H1 (cell line): ENCODE data around the gene AKR1C8. TPM values are rescaled to one million over a fixed set of nuclear protein-coding genes. Genes with fewer than 3 reads are reported as not detected.

ENCODE experiments used
- CTCF ChIA-PET: fragments of 300-600 bp; sonication (Branson Sonifier 250); formaldehyde crosslinking; loops from one replicate; lab custom pipeline; 2021; ENCODE audit not compliant: partially characterized antibody; lab: Charles Lee
- POLR2A ChIA-PET: fragments of 300-600 bp; sonication (Branson Sonifier 250); formaldehyde crosslinking; loops from one replicate; lab custom pipeline; 2021; ENCODE audit warnings: inconsistent platforms; ENCODE audit not compliant: partially characterized antibody; lab: Charles Lee
- DNase-seq, 2 experiments: peaks; one replicate each; pipeline versions ENCODE4 v3.0.0 to v3.0.0-alpha.2; 2010 to 2022; ENCODE audit warnings: low spot score in 2 of 2, low read depth in 1 of 2, mixed read lengths in 1 of 2
- FAIRE-seq: peaks from 2 replicates; lab custom pipeline; 2011; peaks lifted over from hg19 to GRCh38; lab: Jason Lieb, UNC
- H2AFZ ChIP-seq: 2 replicates; pipeline ENCODE4 v1.8.1; 2012; ENCODE audit warnings: low read length, inconsistent platforms
- H2AK5ac ChIP-seq: 2 replicates; pipeline ENCODE4 v1.6.1; 2013; ENCODE audit warnings: low read depth, low read length
- H2BK120ac ChIP-seq: replicated peaks from 2 replicates; pipeline ENCODE3; 2013; ENCODE audit warnings: low read depth, low read length, inconsistent platforms
- H2BK12ac ChIP-seq: 2 replicates; pipeline ENCODE4 v1.6.1; 2013; ENCODE audit warnings: low read depth, low read length
- H2BK15ac ChIP-seq: 2 replicates; pipeline ENCODE4 v1.6.1; 2013; ENCODE audit warnings: low read length
- H2BK20ac ChIP-seq: 2 replicates; pipeline ENCODE4 v1.6.1; 2013; ENCODE audit warnings: low read length
- H2BK5ac ChIP-seq: 2 replicates; pipeline ENCODE4 v1.6.1; 2013; ENCODE audit warnings: low read depth, low read length
- H3K14ac ChIP-seq: 2 replicates; pipeline ENCODE4 v1.6.1; 2013; ENCODE audit warnings: inconsistent platforms; ENCODE audit not compliant: insufficient read length
- H3K18ac ChIP-seq: 2 replicates; pipeline ENCODE4 v1.6.1; 2013; ENCODE audit warnings: low read length; ENCODE audit errors: extremely low read depth
- H3K23ac ChIP-seq: 2 replicates; pipeline ENCODE4 v1.6.1; 2013; ENCODE audit warnings: inconsistent platforms; ENCODE audit not compliant: insufficient read length
- H3K23me2 ChIP-seq: 2 replicates; pipeline ENCODE4 v1.6.1; 2013; ENCODE audit warnings: low read depth, low read length
- H3K27ac ChIP-seq: 2 replicates; pipeline ENCODE4 v1.6.1; 2011; ENCODE audit warnings: low read depth, low read length, inconsistent platforms
- H3K27me3 ChIP-seq, 4 experiments: replicated peaks in 1 of 4; 1 replicate in 1 of 4; 2 replicates in 3 of 4; pipeline versions ENCODE4 v1.6.1 to v1.8.1; 2011 to 2013; ENCODE audit warnings: low read length in 3 of 4, mild to moderate bottlenecking in 3 of 4, inconsistent platforms in 2 of 4, mixed read lengths in 2 of 4, moderate library complexity in 1 of 4; ENCODE audit not compliant: control insufficient read depth in 3 of 4, insufficient read depth in 3 of 4; ENCODE audit errors: extremely low read depth in 1 of 4
- H3K36me3 ChIP-seq, 4 experiments: 2 replicates each; pipeline versions ENCODE4 v1.6.1 to v1.8.1; 2011 to 2013; ENCODE audit warnings: mild to moderate bottlenecking in 4 of 4, low read length in 3 of 4, moderate library complexity in 2 of 4, control low read depth in 1 of 4, inconsistent platforms in 1 of 4; ENCODE audit not compliant: insufficient read depth in 4 of 4, control insufficient read depth in 2 of 4
- H3K4ac ChIP-seq: replicated peaks from 2 replicates; pipeline ENCODE3; 2013; ENCODE audit warnings: low read length, low read depth, mixed read lengths, inconsistent platforms; ENCODE audit not compliant: insufficient read length
- H3K4me1 ChIP-seq, 4 experiments: replicated peaks in 1 of 4; 1 replicate in 1 of 4; 2 replicates in 3 of 4; pipeline versions ENCODE4 v1.6.1 to v1.8.1; 2011 to 2013; ENCODE audit warnings: low read length in 3 of 4, inconsistent platforms in 2 of 4, mixed read lengths in 1 of 4; ENCODE audit not compliant: insufficient read depth in 4 of 4, control insufficient read depth in 3 of 4
- H3K4me2 ChIP-seq, 2 experiments: 2 replicates each; pipeline versions ENCODE4 v1.6.1 to v1.8.1; 2011 to 2013; ENCODE audit warnings: low read depth in 2 of 2, low read length in 2 of 2, control low read depth in 1 of 2, inconsistent platforms in 1 of 2, mild to moderate bottlenecking in 1 of 2; ENCODE audit not compliant: insufficient read depth in 1 of 2
- H3K4me3 ChIP-seq, 4 experiments: fragments of 200-600, 300-600 bp in 1 of 4; sonication (generic), shearing (Covaris generic), sonication (Bioruptor Twin) in 1 of 4; 2 replicates each; pipeline versions ENCODE4 v1.5.1 to v1.8.1; 2011 to 2016; ENCODE audit warnings: low read length in 4 of 4, low read depth in 3 of 4, control low read depth in 2 of 4, inconsistent platforms in 2 of 4, mild to moderate bottlenecking in 2 of 4, mixed read lengths in 1 of 4, moderate library complexity in 1 of 4; ENCODE audit not compliant: insufficient read depth in 2 of 4; ENCODE audit errors: extremely low read depth in 1 of 4
- H3K56ac ChIP-seq: replicated peaks from 2 replicates; pipeline ENCODE3; 2013; ENCODE audit warnings: low read depth, mild to moderate bottlenecking, mixed read lengths, low read length, inconsistent platforms; ENCODE audit not compliant: insufficient read length
- H3K79me1 ChIP-seq: 2 replicates; pipeline ENCODE4 v1.6.1; 2013; ENCODE audit warnings: low read depth, low read length, control low read depth
- H3K79me2 ChIP-seq, 2 experiments: 2 replicates each; pipeline versions ENCODE4 v1.6.1 to v1.8.1; 2012 to 2013; ENCODE audit warnings: low read length in 2 of 2, mild to moderate bottlenecking in 2 of 2, inconsistent platforms in 1 of 2; ENCODE audit not compliant: insufficient read depth in 2 of 2, control insufficient read depth in 1 of 2
- H3K9ac ChIP-seq, 4 experiments: replicated peaks in 1 of 4; 1 replicate in 1 of 4; 2 replicates in 3 of 4; pipeline versions ENCODE4 v1.6.1 to v1.8.1; 2011 to 2013; ENCODE audit warnings: low read depth in 3 of 4, low read length in 3 of 4, control low read depth in 2 of 4, mild to moderate bottlenecking in 2 of 4, moderate library complexity in 2 of 4, inconsistent platforms in 1 of 4; ENCODE audit errors: extremely low read depth in 1 of 4
- H3K9me3 ChIP-seq, 2 experiments: 2 replicates each; pipeline versions ENCODE4 v1.6.1 to v1.8.1; 2012 to 2013; ENCODE audit warnings: mild to moderate bottlenecking in 2 of 2, moderate library complexity in 2 of 2, control low read depth in 1 of 2, inconsistent platforms in 1 of 2, low read depth in 1 of 2, low read length in 1 of 2, mixed read lengths in 1 of 2; ENCODE audit not compliant: insufficient read depth in 2 of 2
- H4K20me1 ChIP-seq, 2 experiments: replicated peaks in 1 of 2; 2 replicates each; pipeline versions ENCODE3 to v1.8.1; 2011 to 2013; ENCODE audit warnings: inconsistent platforms in 2 of 2, low read length in 2 of 2, mild to moderate bottlenecking in 1 of 2; ENCODE audit not compliant: insufficient read depth in 2 of 2, control insufficient read depth in 1 of 2
- H4K5ac ChIP-seq: 2 replicates; pipeline ENCODE4 v1.6.1; 2013; ENCODE audit warnings: low read length, low read depth, mixed read lengths, inconsistent platforms; ENCODE audit not compliant: insufficient read length
- H4K8ac ChIP-seq: 2 replicates; pipeline ENCODE4 v1.8.0; 2013; ENCODE audit warnings: mild to moderate bottlenecking, moderate library complexity, low read length, inconsistent platforms; ENCODE audit not compliant: insufficient read depth; ENCODE audit errors: extremely low read depth
- H4K91ac ChIP-seq: replicated peaks from 2 replicates; pipeline ENCODE3; 2013; ENCODE audit warnings: low read length, mixed read lengths, inconsistent platforms; ENCODE audit not compliant: insufficient read length
- CTCF ChIP-seq, 3 experiments: IDR thresholded peaks; 1 replicate in 2 of 3; 2 replicates in 1 of 3; pipeline versions ENCODE4 v1.5.1 to v1.6.1; 2011; ENCODE audit warnings: low read length in 3 of 3, mild to moderate bottlenecking in 3 of 3, inconsistent platforms in 2 of 3, low read depth in 1 of 3, moderate library complexity in 1 of 3; ENCODE audit not compliant: insufficient read depth in 1 of 3; ENCODE audit errors: control extremely low read depth in 1 of 3
- GABPA ChIP-seq: IDR thresholded peaks from 2 replicates; pipeline ENCODE4 v1.6.1; 2011; ENCODE audit warnings: mild to moderate bottlenecking, low read length, moderate library complexity, borderline replicate concordance; ENCODE audit not compliant: insufficient read depth
- RAD21 ChIP-seq, 2 experiments: IDR thresholded peaks in 1 of 2; conservative IDR thresholded peaks in 1 of 2; 2 replicates each; pipeline ENCODE4 v1.6.1; 2011; ENCODE audit warnings: low read depth in 2 of 2, low read length in 2 of 2, improper control_type of control experiment in 1 of 2, inconsistent platforms in 1 of 2, mild to moderate bottlenecking in 1 of 2, moderate library complexity in 1 of 2
- WGBS, 2 experiments: shearing (Covaris generic) in 1 of 2; methylation state at CpG; one replicate each; pipeline versions ENCODE4 v1.1.6 to v1.1.7; 2013 to 2015; ENCODE audit warnings: low lambda C conversion rate in 2 of 2, mixed read lengths in 2 of 2, inconsistent platforms in 1 of 2, low coverage in 1 of 2, missing lambda C conversion rate in 1 of 2; ENCODE audit not compliant: insufficient replicate concordance in 2 of 2, insufficient coverage in 1 of 2, insufficient read length in 1 of 2; ENCODE audit errors: extremely low coverage in 1 of 2, missing lambda C conversion rate in 1 of 2; 5-methylcytosine and 5-hydroxymethylcytosine counted together
- polyA plus RNA-seq, 7 experiments: library from polyadenylated mRNA; depleted of rRNA in 3 of 7; stranded (reverse) in 5 of 7; unstranded in 2 of 7; fragments of >200 nt in 5 of 7; fragments of 200-250 nt in 2 of 7; gene quantifications; 1 replicate in 5 of 7; 2 replicates in 1 of 7; 4 replicates in 1 of 7; pipeline versions ENCODE4 v1.2.1 to v1.2.3, GENCODE V29; 2011 to 2013; ENCODE audit warnings: missing spikeins in 2 of 7, mixed read lengths in 2 of 7
- total RNA-seq: library from RNA; stranded (reverse); fragmentation: NEBNext Ultra II Directional; extraction: Animal tissue kit (Norgen Biotek cat#: 25700); gene quantifications from 2 replicates; pipeline ENCODE4 v1.2.1, GENCODE V29; 2021

Gene AKR1C8
- total and polyA plus RNA-seq, 2 of the 8 experiments (the other 6 are each of a cell fraction or from before 2014, with no cell fraction given): not detected

- Histone ChIP-seq H4K5ac (no peak overlapping the region), H3K9ac (no peak overlapping the region), H3K23ac (no peak overlapping the region), H2AK5ac (no peak overlapping the region), H3K9me3 (no peaks in the 10 kb centered on the region), H2BK120ac (no peak overlapping the region), H3K27ac (no peak overlapping the region), H3K27me3 (no peaks in the 10 kb centered on the region), H2BK20ac (no peak overlapping the region), H3K14ac (no peak overlapping the region), H3K23me2 (no peaks in the 10 kb centered on the region; the same call in 1 of the 2 replicates), H4K20me1 (no peaks in the 10 kb centered on the region), H3K4ac (no peak overlapping the region), H3K79me1 (no peaks in the 10 kb centered on the region), H3K79me2 (no peaks in the 10 kb centered on the region), H2AFZ (no peak overlapping the region), H3K56ac (no peak overlapping the region), H3K4me1 (peaks cover 0 to 3% (median 0%) of the 10 kb centered on the region in 4 experiments; a peak in 1 of 7 replicates), H4K8ac (no peak overlapping the region; the same call in 1 of the 2 replicates), H2BK12ac (no peak overlapping the region), H3K36me3 (no peaks in the 10 kb centered on the region), H2BK5ac (no peak overlapping the region), H2BK15ac (no peak overlapping the region), H3K18ac (no peak overlapping the region), H3K4me2 (no peak overlapping the region), H3K4me3 (no peak overlapping the region), H4K91ac (no peak overlapping the region)
- TF ChIP-seq RAD21 (IDR thresholded peaks at IDR 0.05 in 1 of 2, conservative IDR thresholded peaks at IDR 0.05 in 1 of 2; ENCODE audit: low read depth in 2 of 2, low read length in 2 of 2): peak; percentile 35 to 43
- no peak for TF ChIP-seq GABPA
- peak; percentile 35 to 55 (median 48) for TF ChIP-seq CTCF (IDR thresholded peaks at IDR 0.05; ENCODE audit: control extremely low read depth in 1 of 3, insufficient read depth in 1 of 3, low read depth in 1 of 3, low read length in 3 of 3)
- DNase-seq (no peak), FAIRE-seq (no peak)
- POLR2A ChIA-PET: no interaction called here
- CTCF ChIA-PET: interaction anchor here (0.9 to 1.6 kb wide), 6 partner anchors 11 to 350 kb away, joined by 3 to 11 read pairs (median 4); no protein-coding TSS in a partner anchor
- WGBS, 2 experiments: 77% methylated on average over 8 of the region's 8 CpGs; no CpG with 5 or more reads in 1 of the 2 experiments
These were observed 14.4 kb upstream of the AKR1C8 start for GRCh38 chr10:5199398-5199797.
